Activated T-cell treated with anti-CD3 and anti-CD28 coated beads for 4 hours (primary cell): Measurements from ENCODE around the gene ABCF3.
A peak's percentile ranks its signal among the peaks of the same experiment; 100 is the strongest.

Experiments used
- DNase-seq: peaks from one replicate; pipeline ENCODE4 v3.0.0-alpha.2; 2020

The ABCF3 gene

GRCh38 chr3:184168363-184169120 is 17.5 kb upstream of the ABCF3 start:
- no peak for DNase-seq

DNA sequence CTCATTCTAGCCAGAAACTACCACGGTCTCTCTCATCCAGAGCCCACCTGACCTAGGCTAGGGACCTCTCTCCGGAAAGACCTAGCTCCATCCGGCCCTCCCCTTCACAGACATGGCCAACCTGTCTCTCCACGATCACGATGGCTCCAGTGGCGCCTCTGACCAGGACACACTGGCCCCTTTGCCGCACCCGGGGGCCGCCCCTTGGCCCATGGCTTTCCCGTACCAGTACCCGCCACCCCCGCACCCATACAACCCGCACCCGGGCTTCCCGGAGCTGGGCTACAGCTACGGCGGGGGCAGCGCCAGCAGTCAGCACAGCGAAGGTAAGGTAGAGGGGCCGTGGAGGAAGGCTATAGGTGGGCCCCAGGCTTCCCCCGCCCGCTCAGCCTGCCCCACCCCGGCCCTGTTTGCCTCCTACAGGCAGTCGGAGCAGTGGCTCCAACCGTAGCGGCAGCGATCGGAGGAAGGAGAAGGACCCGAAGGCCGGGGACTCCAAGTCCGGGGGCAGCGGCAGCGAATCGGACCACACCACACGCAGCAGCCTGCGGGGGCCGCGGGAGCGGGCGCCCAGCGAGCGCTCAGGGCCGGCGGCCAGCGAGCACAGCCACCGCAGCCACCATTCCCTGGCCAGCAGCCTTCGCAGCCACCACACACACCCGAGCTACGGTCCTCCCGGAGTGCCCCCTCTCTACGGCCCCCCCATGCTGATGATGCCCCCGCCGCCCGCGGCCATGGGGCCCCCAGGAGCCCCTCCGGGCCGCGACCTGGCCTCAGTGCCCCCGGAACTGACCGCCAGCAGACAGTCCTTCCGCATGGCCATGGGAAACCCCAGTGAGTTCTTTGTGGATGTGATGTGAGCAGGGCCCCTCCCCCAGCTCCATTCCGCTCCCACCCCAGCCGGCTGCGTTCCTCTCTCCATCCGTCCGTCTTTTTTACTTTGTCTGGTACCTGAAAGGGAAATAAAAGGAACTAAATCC is 15.8 kb upstream of the ABCF3 start:
- no peak for DNase-seq

GRCh38 chr3:184171562-184171961 is 14.4 kb upstream of the ABCF3 start:
- no peak for DNase-seq

DNA sequence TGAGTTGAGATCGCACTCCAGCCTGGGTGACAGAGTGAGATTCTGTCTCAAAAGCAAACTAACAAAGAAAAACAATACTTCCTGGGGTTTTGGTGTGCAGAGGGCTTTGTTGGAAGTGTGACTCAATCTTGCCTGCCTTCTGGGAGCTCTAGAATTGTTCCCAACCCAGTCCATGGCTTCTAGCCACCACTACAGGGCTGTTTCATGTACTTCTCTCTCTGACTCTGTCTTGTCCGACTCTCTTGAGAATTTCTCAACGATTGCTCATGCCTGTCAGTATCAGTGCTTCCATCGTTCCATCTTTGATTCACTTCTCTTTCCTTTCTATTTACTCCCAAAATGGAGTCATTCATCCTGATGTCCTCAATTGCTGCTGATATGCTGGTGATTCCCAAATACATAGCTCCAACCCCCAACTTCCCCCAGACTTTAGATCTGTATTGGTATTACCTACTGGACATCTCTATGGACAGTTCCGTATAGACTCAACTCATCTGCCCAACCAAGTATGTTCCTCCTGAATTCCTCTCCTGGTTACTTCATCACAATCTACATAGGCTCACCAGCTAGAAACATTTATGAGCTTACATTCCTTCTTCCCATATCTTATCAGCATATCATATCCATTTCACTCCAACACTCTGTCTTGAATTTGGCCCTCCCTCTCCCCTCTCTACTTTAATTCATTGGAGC is 13.2 kb upstream of the ABCF3 start:
- no peak for DNase-seq

DNA sequence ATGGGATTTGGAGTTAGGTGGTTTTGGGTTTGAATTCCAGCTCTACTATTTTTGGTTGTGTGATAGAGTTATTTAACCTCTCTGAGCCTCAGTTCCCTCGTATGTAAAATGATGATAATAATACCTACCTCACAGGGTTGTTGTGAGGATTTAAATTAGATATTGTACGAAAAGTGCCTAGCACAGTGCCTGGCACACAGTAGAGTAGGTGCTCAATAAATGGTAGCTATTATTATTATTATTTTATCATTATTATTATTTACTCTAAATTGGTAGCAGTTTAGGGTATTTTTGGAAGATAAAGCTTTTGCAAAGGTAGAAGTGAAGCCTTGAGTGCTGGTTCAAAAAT is 12.7 kb upstream of the ABCF3 start:
- DNase-seq: no peak

DNA sequence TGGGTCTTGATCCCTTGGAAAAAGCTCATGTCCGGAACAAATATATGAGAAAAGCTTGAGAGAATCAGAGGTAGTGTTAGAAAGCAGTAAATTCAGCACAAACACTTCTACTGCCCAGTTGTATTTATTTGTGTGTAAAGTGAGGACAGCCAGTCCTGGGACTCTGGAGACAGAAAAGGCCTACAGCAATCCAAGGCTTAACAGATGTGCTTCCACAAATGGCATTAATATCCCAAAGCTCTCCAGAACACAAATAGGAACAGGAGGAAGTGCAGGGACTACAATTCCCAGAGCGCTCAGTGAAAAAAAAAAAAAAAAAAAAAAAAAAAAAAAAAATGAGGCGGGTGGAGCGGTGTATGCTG is 11.7 kb upstream of the ABCF3 start:
- no peak for DNase-seq

DNA sequence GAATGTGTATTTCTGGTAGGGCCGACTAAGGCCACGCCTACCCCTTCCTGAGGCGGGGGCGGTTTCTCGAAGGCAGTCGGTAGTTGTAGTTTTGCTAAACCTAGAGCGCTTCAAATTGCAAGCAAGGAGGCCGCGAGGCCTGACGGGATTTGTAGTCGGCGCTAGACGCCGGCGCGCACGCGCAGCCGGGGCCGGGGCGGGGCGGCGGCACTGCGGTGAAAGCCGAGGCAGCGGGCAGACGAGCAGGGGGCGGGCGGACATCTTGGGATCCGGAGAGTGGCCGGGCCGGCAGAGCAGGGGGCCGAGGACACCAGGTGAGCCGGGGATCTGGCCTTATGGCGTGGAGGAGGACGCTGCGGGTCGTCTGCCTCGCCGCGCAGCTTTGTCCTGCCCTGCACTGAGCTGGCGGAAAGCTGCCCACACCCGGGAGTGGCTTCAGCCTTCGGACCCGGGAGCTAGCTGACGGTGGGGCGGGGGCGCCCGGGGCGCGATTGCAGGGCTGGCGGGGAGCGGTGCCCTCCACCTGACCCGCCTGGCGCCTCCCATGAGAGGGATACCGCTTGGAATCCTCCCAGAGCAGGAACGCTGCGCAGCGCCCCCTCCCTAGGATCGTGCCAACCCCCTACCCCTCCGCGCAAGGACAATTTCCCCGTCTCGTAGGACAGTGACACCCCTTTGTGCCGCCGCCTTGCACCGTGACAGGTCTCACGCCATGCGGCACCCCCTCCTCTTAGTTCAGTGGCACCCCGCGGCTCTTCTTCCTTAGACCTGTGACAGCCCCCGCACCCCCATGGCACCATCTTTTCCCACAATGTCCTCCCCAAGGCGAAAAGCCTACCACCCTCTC is 11.1 kb upstream of the ABCF3 start, which contains the start of gene AP2M1:
Gene AP2M1 (plus strand): TSS at position 210 of the 847 bp plus-strand sequence. CDS start 2,139 bp downstream, outside the sequence.
- DNase-seq: peak; percentile 96

DNA sequence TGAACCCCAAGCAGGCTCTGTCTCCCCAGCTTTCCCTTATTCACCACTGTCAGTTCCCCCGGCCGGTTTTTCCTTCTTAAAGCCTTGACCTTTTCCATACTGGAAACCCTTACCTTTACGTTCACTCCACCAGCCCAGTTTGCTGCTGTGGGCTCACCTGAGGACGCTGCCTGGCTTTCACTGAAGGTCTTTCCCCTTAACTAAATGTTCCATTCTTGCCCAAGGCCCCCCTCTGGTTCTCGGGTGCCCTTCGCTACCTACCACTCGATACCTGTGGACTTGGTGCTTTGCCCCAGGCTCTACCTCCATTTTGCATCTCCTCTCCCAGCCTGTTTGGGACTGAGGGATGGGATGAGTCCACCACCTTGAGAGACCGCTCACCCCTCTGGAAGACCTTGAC is 10.5 kb upstream of the ABCF3 start:
- no peak for DNase-seq

DNA sequence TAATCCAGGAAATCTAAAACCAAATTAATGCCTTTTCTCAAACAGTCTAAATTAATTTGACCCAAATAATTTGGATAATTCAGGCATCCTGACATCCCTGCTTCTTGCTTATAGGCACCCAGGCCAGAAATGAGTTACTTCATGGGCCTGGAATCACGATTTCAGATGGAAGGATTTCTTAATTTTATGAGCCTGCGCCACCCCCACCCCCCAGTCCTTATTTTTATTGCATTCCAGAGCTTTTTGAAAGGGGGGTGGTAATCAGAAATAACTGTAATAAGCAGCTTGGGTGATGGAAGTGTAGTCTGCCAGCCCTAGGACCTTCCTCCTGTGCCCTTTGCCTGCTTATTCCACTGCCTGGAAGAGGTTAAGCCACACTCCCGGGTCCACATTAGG is 10.0 kb upstream of the ABCF3 start:
- DNase-seq: no peak

GRCh38 chr3:184176377-184177330 is 9.3 kb upstream of the ABCF3 start:
- no peak for DNase-seq

DNA sequence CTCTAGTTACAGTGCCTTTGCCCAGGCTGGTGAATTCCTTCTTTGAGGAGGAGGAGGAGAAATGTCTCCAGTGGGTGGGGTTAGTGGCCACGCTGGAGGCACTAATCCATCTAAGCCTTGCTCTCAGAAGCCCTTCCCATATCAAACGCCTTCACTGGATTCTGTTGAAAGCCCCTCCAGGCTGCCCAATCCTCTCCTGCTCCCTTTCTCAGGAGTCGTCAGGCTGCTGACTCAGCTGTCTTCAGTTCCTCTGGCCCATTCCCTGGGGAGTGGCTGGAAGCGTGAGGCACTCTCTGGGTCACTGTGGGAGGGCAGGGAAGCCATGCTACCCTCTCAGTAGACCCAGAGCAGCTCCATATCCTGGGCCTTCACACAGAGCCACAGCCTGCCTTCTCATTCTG is 8.7 kb upstream of the ABCF3 start:
- no peak for DNase-seq

DNA sequence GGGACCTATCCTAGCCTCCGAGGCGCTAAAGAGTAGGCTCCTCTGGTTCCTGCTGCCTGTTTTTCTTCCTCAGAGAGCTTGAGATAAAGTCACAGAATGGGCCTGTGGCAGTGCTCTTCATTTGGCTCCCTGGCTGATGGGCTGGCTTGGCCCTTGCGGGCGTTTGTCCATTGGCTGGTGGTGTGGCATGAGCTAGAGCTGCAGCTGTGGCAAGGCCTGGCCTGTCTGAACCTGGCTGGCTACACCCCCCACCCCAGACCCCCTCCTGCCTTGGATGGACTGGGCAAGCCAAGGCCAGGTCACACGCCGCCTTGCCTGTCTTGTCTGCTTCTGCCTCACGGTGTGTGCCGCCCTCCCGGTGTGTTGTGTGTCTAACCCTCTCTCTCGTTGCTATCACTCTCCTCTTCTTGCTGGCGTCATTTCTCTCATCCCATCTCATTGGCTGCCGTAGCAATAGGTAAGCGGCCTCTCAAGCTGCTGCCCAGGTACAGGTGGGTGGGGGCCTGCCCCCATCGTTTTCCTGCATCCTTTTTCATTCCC is 8.2 kb upstream of the ABCF3 start:
- DNase-seq: no peak

DNA sequence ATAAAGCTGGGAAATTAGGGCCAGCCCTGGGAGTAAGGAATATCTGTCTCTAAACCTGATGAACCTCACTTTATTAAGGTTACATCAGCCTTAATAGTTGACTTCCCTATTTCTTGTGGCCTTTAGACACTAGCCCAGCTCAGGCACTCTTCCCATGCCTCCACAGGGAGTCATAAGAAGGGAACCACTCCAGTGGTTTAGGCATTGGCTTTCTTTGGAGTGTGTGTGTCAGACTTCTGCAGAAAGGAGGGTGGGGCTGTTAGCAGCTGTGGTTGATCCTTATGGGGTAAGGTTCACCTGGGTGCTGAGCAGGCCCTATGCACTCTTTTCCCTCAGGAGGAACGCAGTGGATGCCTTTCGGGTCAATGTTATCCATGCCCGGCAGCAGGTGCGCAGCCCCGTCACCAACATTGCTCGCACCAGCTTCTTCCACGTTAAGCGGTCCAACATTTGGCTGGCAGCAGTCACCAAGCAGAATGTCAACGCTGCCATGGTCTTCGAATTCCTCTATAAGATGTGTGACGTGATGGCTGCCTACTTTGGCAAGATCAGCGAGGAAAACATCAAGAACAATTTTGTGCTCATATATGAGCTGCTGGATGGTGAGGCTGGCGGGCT is 7.4 kb upstream of the ABCF3 start:
- DNase-seq: no peak

- DNase-seq: no peak
Measured at GRCh38 chr3:184180165-184180564, 5.8 kb upstream of the ABCF3 start.

GRCh38 chr3:184181596-184181995 is 4.4 kb upstream of the ABCF3 start:
- no peak for DNase-seq

- no peak for DNase-seq
Measured at GRCh38 chr3:184183679-184184078, 2.3 kb upstream of the ABCF3 start.

DNA sequence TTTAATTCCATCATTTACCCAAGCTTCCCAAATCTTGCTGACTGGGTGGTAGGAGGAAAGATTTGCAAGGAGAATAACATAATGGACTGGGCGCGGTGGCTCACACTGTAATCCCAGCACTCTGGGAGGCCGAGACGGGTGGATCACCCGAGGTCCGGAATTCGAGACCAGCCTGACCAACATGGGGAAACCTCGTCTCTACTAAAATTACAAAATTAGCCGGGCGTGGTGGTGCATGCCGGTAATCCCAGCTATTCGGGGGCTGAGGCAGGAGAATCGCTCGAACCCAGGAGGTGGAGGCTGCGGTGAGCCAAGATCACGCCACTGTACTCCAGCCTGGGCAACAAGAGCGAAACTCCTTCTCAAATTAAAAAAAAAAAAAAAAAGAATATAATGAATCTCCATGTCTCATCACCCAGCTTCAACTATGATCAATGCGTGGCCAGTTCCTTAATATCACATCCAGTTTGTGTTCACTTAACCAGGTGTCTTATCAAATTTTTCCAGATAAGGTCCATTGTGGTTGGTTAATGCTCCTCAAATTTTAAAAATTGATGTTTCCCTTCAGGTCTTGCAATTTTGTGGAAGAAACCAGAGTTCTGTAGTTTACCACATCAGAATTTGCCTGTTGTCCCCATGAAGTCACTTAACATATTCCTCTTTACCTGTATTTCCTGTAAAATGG is 1.3 kb upstream of the ABCF3 start:
- no peak for DNase-seq

DNA sequence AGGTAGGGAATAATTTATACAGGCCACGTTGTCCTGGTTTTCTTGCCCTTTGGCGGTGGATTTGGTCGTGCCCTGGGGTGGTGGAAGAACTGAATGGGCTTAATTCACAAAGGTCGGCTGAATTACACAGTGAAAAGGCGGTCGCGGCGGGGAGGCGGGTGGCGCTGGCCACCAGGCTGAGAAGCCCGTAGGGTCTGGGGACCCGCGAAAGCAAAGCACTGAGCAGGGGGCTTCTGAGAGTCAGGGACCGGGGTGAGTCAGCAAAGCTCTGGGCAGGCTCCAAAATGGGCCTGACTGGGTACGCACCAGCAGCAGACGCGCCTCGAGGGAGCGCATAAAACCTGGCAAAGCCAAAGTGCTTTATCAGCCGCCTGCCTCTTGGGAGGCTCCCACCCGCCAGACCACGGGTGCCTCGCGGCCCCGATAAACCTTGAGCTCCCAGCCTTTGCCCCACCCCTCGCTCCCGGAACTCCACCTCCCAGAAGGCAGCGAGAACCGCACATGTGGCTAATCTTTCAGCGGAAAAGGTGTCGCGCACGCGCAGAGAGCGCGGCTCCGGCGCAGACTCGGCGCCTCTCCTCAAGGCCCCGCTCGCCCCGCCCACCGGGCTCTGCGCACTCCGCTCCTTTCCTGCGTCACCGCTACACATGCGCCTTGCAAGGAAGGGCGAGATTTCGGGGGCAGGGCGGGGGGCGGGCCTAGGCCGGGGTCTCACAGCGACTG is 377 bp upstream of the ABCF3 start:
- peak; percentile 97 for DNase-seq

- no peak for DNase-seq
Measured at GRCh38 chr3:184186902-184187207, 856 bp downstream of the ABCF3 start.
